NT2/D1 (cell line): Measurements from ENCODE around the gene MYBPH.
A peak's percentile ranks its signal among the peaks of the same experiment; 100 is the strongest.

ENCODE experiments used
- DNase-seq: peaks from one replicate; pipeline ENCODE4 v3.0.0-alpha.2; 2011; ENCODE audit warnings: low read depth, low spot score
- H3K27me3 ChIP-seq: 2 replicates; pipeline ENCODE4 v1.6.0; 2011; ENCODE audit warnings: mild to moderate bottlenecking; ENCODE audit not compliant: insufficient read length, insufficient read depth
- H3K36me3 ChIP-seq: 2 replicates; pipeline ENCODE4 v1.6.1; 2011; ENCODE audit warnings: mild to moderate bottlenecking, low read length, mixed read lengths; ENCODE audit not compliant: insufficient read depth, insufficient read length
- H3K4me1 ChIP-seq: 2 replicates; pipeline ENCODE4 v1.5.1; 2011; ENCODE audit not compliant: insufficient read depth, insufficient read length
- H3K4me3 ChIP-seq: 2 replicates; pipeline ENCODE4 v1.5.1; 2011; ENCODE audit warnings: low read depth; ENCODE audit not compliant: insufficient read length
- H3K9ac ChIP-seq: 2 replicates; pipeline ENCODE4 v1.6.0; 2011; ENCODE audit warnings: low read depth; ENCODE audit not compliant: insufficient read length
- H3K9me3 ChIP-seq: 2 replicates; pipeline ENCODE4 v1.5.1; 2011; ENCODE audit warnings: mild to moderate bottlenecking, low read length; ENCODE audit not compliant: insufficient read depth
- SUZ12 ChIP-seq: IDR thresholded peaks from 2 replicates; pipeline ENCODE4 v1.6.1; 2011; ENCODE audit not compliant: insufficient read length, insufficient read depth; ENCODE audit errors: extremely low read depth
- YY1 ChIP-seq: IDR thresholded peaks from 2 replicates; pipeline ENCODE4 v1.6.1; 2011; ENCODE audit not compliant: insufficient read length, insufficient read depth
- ZNF274 ChIP-seq: IDR thresholded peaks from 2 replicates; pipeline ENCODE4 v1.6.1; 2011; ENCODE audit warnings: mild to moderate bottlenecking, low read depth, low read length

MYBPH gene

DNA sequence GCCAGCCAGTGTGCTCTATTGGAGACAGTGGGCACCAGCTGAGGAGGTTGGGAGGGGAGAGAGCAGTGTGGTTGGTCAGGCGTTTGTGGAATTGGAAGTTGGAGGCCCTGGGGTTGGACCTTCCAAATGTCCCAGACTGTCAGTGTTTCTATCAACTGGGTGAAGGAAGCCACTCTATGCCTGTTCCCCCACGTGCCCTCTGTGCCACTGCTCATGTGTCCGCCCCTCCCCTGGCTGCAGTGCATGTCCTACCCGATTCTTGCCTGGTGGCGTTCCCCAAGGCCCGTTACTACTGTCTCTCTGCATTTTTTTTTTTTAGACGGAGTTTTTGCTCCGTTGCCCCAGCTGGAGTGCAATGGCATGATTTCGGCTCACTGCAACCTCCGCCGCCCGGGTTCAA, 27.0 kb downstream of the MYBPH start:
- DNase-seq, result no peak
- Histone ChIP-seq H3K9ac (no peak overlapping the region), H3K4me1 (peaks cover 62% of the 10 kb centered on the region), H3K9me3 (peaks cover 2% of the 10 kb centered on the region; the same call in 1 of the 2 replicates), H3K27me3 (no peaks in the 10 kb centered on the region), H3K4me3 (no peak overlapping the region), H3K36me3 (peaks cover 4% of the 10 kb centered on the region)
- TF ChIP-seq ZNF274 (no peak), YY1 (no peak), SUZ12 (no peak)

DNA sequence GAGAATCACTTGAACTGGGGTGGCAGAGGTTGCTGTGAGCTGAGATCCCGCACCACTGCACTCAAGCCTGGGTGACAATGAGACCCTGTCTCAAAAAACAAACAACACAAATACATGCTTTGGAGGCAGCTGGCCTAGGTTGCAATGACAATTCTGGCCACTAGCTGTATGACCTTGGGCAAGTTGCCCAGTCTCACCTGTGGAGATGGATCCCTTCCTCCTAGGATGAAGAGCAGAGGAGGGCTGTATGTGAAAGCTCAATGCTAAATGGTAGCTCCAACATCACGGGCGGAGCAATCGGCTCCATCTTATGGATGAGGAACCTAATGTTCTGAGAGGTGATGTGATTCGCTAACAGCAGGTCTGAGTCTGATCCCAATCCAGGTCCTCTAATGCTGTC, 27.5 kb downstream of the MYBPH start:
- Histone ChIP-seq H3K9me3 (peaks cover 6% of the 10 kb centered on the region; the same call in 1 of the 2 replicates), H3K4me3 (no peak overlapping the region), H3K4me1 (peaks cover 60% of the 10 kb centered on the region), H3K9ac (no peak overlapping the region), H3K27me3 (no peaks in the 10 kb centered on the region), H3K36me3 (peaks cover 4% of the 10 kb centered on the region)
- no peak for DNase-seq
- TF ChIP-seq ZNF274 (no peak), SUZ12 (no peak), YY1 (no peak)

DNA sequence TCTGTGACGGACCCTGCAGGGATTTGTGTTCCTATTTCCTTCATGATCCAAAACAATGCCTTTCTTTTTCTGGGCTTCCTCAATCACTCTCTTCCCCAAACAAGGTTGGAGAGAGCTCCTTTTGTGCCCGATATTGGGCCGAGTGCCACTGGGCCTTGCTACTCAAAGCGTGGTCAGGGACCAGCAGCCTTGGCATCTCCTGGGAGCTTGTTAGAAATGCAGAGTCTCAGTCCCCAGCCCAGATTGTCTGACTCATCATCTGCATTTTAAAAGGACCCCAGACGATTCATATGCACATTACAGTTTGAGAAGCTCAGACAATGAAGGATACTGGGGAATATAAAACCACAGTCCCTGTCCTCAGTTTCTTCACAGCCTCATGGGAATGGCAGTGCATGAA, 28.2 kb downstream of the MYBPH start:
- H3K9ac ChIP-seq, result no peak overlapping the region
- H3K27me3 ChIP-seq, result no peaks in the 10 kb centered on the region
- H3K4me1 ChIP-seq, result peaks cover 52% of the 10 kb centered on the region
- peaks cover 9% of the 10 kb centered on the region; the same call in 1 of the 2 replicates for H3K9me3 ChIP-seq
- TF ChIP-seq ZNF274 (no peak), YY1 (no peak), SUZ12 (no peak)
- peaks cover 5% of the 10 kb centered on the region for H3K36me3 ChIP-seq
- no peak overlapping the region for H3K4me3 ChIP-seq
- DNase-seq, result no peak

DNA sequence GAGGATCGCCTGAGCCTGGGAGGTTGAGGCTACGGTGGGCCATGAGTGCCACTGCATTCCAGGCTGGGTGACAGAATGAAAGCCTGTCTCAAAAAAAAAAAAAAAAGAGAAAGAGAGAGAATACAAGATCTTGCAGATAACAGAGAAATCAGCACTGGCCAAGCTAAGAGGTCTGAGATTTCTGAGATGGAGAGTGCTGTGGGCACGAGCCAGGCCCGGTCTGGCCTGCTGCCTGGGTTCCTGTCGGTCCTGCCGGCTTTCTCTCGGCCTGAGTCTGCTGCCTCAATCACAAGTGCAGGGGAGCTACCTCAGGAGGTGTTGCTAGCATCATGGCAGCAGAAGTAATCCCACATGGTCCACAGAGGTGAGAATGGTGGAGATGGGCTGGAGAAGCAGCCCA, 29.1 kb downstream of the MYBPH start:
- Histone ChIP-seq H3K36me3 (peaks cover 13% of the 10 kb centered on the region), H3K9me3 (peaks cover 9% of the 10 kb centered on the region; the same call in 1 of the 2 replicates), H3K9ac (peak overlapping the region; percentile 12), H3K27me3 (no peaks in the 10 kb centered on the region), H3K4me1 (peaks cover 50% of the 10 kb centered on the region), H3K4me3 (no peak overlapping the region)
- TF ChIP-seq SUZ12 (no peak), YY1 (no peak), ZNF274 (no peak)
- no peak for DNase-seq

DNA sequence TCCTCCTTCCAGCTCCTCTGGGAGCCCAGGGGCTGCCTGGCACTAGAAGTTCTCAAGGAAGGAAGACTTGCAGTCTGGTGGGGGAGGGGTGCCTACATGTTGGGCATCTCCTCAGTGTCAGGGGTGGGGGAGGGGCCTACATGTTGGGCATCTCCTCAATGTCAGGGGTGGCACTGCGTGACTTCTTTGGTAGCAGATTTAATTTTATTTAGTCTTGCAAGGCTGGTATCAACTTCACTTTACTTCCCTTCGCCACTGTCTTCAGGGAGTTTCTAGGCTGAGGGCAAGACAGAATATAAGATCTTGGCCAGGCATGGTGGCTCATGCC, 29.6 kb downstream of the MYBPH start:
- no peak for DNase-seq
- H3K4me1 ChIP-seq, result peaks cover 51% of the 10 kb centered on the region
- no peak overlapping the region for H3K9ac ChIP-seq
- H3K27me3 ChIP-seq, result no peaks in the 10 kb centered on the region
- peaks cover 13% of the 10 kb centered on the region for H3K36me3 ChIP-seq
- H3K4me3 ChIP-seq, result no peak overlapping the region
- peaks cover 9% of the 10 kb centered on the region; the same call in 1 of the 2 replicates for H3K9me3 ChIP-seq
- no peak for TF ChIP-seq SUZ12
- TF ChIP-seq YY1, result no peak
- no peak for TF ChIP-seq ZNF274

DNA sequence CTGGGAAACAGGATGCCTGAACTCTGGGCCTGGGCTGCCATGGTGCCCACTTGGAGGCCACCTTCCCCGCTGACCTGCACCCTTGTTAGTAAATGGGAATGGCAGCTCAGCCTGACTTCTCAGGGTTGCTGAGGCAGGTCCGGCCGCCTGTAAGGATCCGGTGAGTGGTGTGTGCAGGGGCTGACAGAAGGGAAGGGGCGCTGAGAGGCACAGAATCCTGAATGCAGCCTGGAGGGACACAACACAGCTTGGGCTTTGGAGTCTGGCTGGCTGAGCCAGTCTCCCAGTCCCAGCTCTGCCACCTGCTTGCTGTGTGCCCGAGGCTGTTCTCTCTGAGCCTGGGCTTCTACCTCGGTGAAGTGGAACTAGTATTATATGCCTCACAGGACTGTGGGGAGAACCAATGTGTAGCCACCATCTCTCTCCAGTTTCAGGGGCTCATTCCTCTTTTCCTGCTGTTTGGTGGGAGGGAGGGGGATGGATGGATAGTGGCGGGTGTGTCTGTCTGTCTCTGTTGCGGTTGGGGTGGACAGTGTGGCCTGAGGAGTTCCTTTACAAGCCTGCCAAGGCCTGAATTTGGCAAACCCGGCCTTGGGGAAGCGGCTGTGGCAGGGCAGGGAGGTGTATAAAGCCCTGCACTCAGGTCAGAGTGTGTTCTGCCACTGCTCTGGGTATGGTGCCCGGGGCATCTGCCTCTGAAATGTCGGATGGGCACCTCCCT, 30.1 kb downstream of the MYBPH start:
- peaks cover 50% of the 10 kb centered on the region for H3K4me1 ChIP-seq
- H3K27me3 ChIP-seq, result no peaks in the 10 kb centered on the region
- H3K36me3 ChIP-seq, result peaks cover 13% of the 10 kb centered on the region
- TF ChIP-seq ZNF274 (no peak), SUZ12 (no peak), YY1 (no peak)
- no peak overlapping the region for H3K4me3 ChIP-seq
- DNase-seq, result no peak
- H3K9me3 ChIP-seq, result peaks cover 9% of the 10 kb centered on the region; the same call in 1 of the 2 replicates
- H3K9ac ChIP-seq, result peak overlapping the region; percentile 28

DNA sequence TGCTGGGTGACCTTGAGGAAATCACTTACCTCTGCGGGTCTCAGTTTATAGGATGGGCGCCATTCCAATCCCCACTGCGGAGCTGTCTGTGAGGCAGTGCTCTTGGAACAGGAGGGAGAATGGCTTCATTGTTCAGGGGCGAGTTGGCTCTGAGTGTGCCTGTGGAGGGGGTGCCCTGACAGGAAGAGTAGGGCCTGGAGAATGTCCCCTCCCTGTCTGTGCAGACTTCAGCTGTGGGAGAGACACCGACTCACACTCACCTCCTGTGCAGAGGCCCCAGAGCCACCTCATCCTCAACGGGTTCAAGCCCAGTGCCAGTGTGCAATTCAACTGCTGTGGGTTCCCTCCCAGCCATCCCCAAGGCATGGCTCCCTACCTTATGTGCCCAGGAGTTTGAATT, 31.0 kb downstream of the MYBPH start:
- no peaks in the 10 kb centered on the region for H3K27me3 ChIP-seq
- H3K9me3 ChIP-seq, result peaks cover 9% of the 10 kb centered on the region; the same call in 1 of the 2 replicates
- TF ChIP-seq YY1 (no peak), SUZ12 (no peak), ZNF274 (no peak)
- peaks cover 51% of the 10 kb centered on the region for H3K4me1 ChIP-seq
- H3K4me3 ChIP-seq, result no peak overlapping the region
- DNase-seq, result no peak
- peaks cover 13% of the 10 kb centered on the region for H3K36me3 ChIP-seq
- H3K9ac ChIP-seq, result no peak overlapping the region
